Measurements from ENCODE around the gene ARMC9.
"Not testable (repeated sequence)": the region's sequence is repeated elsewhere in the genome, so short reads cannot be mapped to it uniquely, and the experiment has no call there.

ARMC9 gene

GRCh38 chr2:231244382-231245248, 46.2 kb downstream of the ARMC9 start:
- no peak for DNase-seq (ENCODE audit: low read depth)

- DNase-seq (ENCODE audit: low read depth), result no peak
Observed at GRCh38 chr2:231245249-231246094, 47.0 kb downstream of the ARMC9 start.

- DNase-seq (ENCODE audit: low read depth), result no peak
Observed at GRCh38 chr2:231246171-231246842, 47.9 kb downstream of the ARMC9 start.

- no peak for DNase-seq (ENCODE audit: low read depth)
Observed at GRCh38 chr2:231250146-231250545, 51.7 kb downstream of the ARMC9 start.

GRCh38 chr2:231250698-231251097, 52.3 kb downstream of the ARMC9 start:
- DNase-seq (ENCODE audit: low read depth), result no peak

- not testable (repeated sequence) for DNase-seq (ENCODE audit: low read depth)
Observed at GRCh38 chr2:231253292-231253691, 54.9 kb downstream of the ARMC9 start.

GRCh38 chr2:231256494-231256893, 58.1 kb downstream of the ARMC9 start:
- DNase-seq (ENCODE audit: low read depth), result no peak

- DNase-seq (ENCODE audit: low read depth), result no peak
Observed at GRCh38 chr2:231257763-231258162, 59.3 kb downstream of the ARMC9 start.

- DNase-seq (ENCODE audit: low read depth), result no peak
Observed at GRCh38 chr2:231258701-231259100, 60.3 kb downstream of the ARMC9 start.

GRCh38 chr2:231259104-231259503, 60.7 kb downstream of the ARMC9 start:
- no peak for DNase-seq (ENCODE audit: low read depth)

GRCh38 chr2:231260442-231261208, 62.2 kb downstream of the ARMC9 start:
- no peak for DNase-seq (ENCODE audit: low read depth)

GRCh38 chr2:231263118-231263831, 64.8 kb downstream of the ARMC9 start:
- DNase-seq (ENCODE audit: low read depth), result no peak

- DNase-seq (ENCODE audit: low read depth), result no peak
Observed at GRCh38 chr2:231270221-231271114, 72.0 kb downstream of the ARMC9 start.

- DNase-seq (ENCODE audit: low read depth), result no peak
Observed at GRCh38 chr2:231272991-231273390, 74.6 kb downstream of the ARMC9 start.

- no peak for DNase-seq (ENCODE audit: low read depth)
Observed at GRCh38 chr2:231276987-231277386, 78.6 kb downstream of the ARMC9 start.

GRCh38 chr2:231277962-231278361, 79.5 kb downstream of the ARMC9 start:
- no peak for DNase-seq (ENCODE audit: low read depth)

- no peak for DNase-seq (ENCODE audit: low read depth)
Observed at GRCh38 chr2:231278868-231279267, 80.4 kb downstream of the ARMC9 start.

- no peak for DNase-seq (ENCODE audit: low read depth)
Observed at GRCh38 chr2:231280846-231281245, 82.4 kb downstream of the ARMC9 start.

- DNase-seq (ENCODE audit: low read depth), result no peak
Observed at GRCh38 chr2:231284296-231284695, 85.9 kb downstream of the ARMC9 start.

GRCh38 chr2:231286964-231287363, 88.5 kb downstream of the ARMC9 start:
- DNase-seq (ENCODE audit: low read depth), result no peak
